HG03558 (cell line): ENCODE measurements around the gene GJB5.

ENCODE experiments used
- ATAC-seq: cut with Tn5 transposase; IDR thresholded peaks from one replicate; pipeline ENCODE4 v1.9.1; 2021; ENCODE audit warnings: moderate number of reproducible peaks; ENCODE audit not compliant: unreplicated experiment; ENCODE audit errors: extremely low read depth

The GJB5 gene

DNA sequence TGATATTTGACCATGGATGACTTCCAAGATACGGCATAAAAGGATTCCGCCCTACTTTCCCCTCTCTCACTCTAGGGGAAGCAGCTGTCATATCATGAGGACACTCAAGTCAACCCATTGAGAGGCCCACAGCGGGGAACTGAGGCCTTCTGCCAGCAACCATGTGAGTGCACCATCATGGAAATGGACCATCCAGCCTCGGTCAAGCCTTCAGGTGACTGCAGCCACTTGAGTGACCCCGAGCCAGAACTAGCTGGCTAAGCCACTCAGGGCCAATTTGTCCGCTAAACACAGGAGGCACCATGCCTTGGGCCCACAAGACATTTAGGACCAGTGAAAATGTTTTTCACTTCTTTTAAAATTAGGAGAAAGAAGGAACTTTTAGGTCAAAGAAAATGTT lies 11.1 kb upstream of the GJB5 start:
- no peak for ATAC-seq

DNA sequence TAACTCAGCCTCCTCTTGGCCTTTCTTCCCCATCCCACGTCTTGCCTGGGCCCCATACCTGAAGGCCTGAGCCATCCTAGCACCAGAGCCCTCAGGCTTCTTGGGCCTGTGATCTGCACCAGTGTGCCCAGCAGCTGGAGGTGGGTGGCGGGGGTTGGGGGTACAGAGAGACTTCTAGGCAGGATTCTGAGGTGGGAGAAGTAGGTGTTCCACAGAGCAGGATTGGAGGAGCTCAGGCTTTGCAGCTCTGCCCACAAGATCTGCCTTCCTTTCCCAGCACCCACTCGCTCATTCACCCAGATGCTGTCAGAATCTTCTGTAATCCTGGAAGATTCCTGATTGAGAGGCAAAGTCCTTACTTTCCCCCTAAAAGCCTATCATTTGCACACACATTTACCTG lies 10.0 kb upstream of the GJB5 start:
- no peak for ATAC-seq

DNA sequence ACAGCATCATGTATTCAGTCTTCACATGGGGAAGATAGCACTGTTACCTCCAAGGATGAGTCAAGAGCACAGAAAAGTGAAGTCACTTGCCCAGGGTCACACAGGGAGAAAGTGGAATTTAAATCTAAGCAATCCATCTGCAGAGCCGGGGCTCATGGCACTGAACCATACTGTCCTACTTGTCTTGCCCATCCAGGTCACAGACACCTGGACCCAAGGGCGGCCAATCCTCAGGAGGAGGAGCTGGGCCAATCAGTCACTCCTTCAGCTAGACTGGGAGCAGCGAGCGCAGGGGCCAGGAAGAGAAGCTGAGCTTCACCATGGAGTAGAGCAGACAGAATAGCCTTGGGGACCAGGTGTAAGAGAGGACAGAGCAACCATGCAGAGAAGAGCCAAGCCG lies 9.2 kb upstream of the GJB5 start:
- no peak for ATAC-seq

DNA sequence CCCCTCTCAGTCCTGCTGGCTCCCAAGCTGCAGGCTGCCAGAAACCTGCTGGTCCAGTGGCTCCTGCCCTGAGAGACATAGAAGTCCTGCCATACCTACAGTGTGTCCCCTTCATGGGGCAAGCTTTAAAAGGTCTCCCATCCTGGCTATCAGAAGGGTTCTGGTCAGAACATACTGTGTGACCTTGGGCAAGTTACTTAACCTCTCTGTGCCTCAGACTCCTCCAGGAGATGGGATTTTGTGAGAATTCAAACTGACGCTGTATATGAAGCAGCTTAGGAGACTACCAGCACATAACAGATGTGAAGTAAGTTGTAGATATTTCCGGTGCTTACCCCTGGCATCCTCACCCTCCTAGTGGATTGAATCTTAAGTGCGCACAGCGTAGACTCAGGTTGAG lies 8.7 kb upstream of the GJB5 start:
- no peak for ATAC-seq

DNA sequence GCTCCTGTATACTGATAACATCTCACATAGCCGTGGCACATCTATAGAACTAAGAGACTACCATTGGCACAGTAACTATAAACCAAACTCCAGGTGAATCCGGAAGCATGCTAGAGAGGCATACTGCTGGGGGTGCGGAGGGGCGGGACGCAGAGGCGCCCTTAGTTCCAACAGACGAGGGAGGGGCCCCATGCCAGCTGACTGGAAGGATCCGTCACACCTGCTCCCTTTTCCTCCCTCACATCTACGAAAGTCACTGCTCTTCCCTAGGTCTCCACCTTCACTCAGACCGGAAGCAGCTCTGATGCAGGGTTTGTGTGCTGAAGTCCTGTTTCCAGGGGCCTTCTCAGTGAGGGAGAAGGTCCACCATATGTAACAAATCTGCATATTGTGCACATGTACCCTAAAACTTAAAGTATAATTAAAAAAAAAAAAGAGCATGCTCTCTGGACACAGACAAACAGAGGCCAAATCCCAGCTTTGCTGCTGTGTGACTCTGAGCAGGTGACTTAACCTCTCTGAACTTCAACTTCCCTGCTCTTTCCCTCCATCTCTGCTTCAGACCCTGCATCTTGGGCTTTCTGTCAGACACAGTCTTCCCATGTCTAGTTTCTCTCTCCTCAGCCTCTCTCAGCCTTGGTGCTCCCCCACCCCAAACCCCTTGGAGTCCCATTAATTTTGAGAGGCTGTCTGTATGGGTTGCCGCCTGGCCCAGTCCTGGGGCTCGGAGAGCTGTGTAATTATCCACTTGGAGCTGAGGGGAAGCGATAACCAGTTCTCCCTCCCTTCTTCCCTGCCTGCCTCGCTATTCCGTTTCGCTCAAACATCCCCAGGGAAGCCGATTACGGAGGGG lies 7.8 kb upstream of the GJB5 start:
- no peak for ATAC-seq

DNA sequence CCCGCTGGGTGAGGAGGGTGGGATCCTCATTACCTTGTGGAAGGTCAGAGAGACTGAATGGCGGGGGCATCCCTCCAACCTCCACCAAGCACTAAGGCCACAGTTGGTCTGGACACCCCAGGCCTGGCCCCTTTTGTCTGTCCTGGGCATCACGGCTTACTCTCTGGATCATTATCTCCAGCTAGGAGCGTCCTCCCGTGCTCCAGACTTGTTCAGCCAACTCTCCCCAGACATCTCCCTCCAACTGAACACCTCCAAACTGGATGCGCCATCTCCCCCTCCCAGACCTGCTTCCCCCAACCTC lies 7.3 kb upstream of the GJB5 start:
- ATAC-seq = no peak

DNA sequence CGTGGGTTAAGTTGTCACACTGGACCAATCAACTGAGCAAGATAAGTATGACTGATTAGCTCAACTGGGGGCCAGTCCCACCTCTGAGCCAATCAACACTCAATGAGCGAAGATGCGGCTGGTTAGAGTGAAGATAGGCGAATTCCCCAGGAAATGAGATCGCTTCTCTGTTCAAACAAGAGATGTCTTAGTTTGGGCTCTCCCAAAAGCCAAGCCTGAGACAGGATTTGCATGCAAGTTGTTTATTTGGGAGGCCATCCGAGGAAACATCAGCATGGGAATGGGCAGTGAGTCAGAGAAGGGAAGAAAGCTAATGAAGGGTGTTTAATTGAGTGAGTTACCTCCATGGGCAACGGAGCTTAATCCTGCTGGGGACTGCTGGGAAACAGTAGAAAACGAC lies 4.9 kb upstream of the GJB5 start:
- ATAC-seq = no peak

DNA sequence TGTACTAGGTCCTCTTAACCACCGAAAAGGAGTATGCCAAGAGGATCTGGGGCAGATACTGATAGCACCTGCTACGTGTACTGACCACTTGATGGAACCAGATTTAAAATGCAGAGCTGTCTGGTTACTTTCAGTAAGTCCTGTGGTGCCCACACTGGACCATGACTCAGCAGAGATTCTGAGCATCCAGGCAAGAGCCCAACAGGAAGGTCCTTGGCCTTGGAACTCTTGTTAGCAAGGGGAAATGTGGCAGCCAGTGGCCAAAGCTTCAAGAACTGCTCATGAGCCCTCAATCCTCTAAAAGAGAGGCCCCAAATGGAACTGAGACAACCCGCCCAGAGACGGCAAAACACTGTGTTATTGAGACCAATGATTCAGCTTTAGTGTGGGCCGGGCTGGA lies 4.2 kb upstream of the GJB5 start:
- ATAC-seq = no peak

DNA sequence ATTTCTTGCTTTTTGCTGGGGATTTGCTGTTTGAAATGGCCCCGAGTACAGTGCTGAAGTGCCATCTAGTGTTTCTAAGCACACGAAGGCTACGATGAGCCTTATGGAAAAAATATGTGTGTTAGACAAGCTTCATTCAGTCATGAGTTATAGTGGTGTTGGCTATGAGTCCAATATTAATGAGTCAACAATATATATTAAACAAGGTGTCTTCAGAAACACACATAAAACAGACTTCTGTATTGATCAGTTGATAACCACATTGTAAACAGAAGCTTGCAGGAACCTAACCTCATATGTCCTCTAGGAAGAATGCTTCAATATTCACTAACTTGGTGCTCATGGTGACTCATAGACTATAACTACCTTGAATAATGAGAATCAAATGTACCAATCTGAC lies 1.7 kb upstream of the GJB5 start:
- ATAC-seq = no peak

DNA sequence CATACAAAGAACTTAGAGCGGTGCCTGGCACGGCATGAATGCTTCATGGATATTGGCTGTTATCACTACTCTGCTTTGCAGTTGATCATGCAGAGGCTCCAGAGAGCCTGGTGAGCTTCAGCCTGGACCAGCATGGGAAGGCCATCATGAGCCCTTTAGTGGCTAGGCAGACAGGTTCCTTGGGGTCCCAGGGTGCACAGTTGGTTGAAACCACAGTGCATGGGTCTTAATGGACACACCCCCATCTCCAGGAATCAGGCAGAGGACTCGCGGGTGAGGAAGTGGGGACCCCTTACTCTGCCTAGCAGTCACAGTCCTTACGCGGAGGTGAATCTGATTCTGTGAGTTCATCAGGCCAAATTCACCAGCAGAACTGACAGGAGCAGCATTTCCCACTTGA lies 1.1 kb downstream of the GJB5 start:
- ATAC-seq = no peak

DNA sequence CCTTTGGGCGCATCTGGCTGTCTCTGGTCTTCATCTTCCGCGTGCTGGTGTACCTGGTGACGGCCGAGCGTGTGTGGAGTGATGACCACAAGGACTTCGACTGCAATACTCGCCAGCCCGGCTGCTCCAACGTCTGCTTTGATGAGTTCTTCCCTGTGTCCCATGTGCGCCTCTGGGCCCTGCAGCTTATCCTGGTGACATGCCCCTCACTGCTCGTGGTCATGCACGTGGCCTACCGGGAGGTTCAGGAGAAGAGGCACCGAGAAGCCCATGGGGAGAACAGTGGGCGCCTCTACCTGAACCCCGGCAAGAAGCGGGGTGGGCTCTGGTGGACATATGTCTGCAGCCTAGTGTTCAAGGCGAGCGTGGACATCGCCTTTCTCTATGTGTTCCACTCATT lies 2.5 kb downstream of the GJB5 start:
- no peak for ATAC-seq

DNA sequence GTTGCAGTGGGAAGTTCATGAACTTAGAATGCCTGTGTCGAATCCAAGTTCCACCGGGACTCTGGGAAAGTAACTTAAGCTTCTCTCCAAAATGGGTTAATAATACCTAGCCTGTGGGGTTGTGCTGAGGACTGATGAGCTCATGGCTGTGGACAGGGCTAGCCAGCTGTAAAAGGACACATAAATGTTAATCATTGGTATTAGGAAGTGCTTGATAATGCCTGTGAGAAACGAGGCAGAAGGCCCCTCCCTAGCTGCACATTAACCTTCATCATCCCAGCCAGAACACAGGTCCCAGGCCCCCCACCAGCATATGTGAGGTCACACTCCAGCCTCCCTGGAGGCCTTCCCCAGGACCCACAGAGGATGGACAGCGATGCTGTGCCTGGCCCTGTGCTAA lies 3.9 kb downstream of the GJB5 start:
- no peak for ATAC-seq

DNA sequence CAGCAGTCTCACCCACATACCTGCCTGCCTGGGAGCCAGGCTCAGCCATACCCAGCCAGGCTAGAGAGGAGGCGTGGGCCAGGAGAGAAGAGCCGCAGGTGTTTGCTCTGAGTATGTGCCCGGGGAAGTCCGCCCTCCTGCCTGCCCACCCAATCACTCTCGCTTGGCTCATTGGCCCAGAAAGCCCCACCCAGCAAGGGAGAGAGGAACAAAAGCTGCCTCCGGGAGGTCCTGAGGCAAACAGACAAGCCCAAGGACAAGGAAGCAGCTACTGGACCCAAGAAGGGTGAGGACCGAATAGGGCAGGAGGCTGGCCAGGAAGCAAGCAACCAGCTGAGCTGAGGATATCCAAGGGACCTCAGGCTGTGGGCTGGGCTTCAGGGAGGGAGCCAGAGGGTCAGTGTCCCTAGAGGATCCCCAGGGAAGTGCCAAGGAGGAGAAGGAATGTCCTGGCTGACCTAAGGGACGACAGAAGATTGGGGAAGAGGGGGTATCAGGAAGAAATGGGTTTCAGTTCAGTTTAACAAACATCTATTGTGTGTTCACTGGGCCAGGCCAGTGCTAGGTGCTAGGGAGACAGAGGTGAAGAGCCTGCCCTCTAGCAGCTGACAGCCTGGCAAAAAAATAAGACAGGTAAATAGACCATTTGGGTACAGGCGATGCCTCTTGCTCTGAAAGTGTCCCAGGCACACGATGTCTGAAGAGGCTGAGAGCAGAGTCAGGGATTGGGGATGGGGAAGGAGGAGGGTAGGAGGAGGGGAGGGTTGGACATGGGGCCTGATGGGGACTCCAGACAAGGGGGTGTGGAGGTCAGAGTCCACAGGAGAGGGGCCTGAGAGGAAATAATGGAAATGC lies 4.9 kb downstream of the GJB5 start, which contains the start of gene GJB4:
Gene GJB4, plus strand, starts transcription at position 238 of the 855 bp plus-strand sequence. CDS start 1,515 bp downstream, outside the sequence.
- ATAC-seq = no peak

DNA sequence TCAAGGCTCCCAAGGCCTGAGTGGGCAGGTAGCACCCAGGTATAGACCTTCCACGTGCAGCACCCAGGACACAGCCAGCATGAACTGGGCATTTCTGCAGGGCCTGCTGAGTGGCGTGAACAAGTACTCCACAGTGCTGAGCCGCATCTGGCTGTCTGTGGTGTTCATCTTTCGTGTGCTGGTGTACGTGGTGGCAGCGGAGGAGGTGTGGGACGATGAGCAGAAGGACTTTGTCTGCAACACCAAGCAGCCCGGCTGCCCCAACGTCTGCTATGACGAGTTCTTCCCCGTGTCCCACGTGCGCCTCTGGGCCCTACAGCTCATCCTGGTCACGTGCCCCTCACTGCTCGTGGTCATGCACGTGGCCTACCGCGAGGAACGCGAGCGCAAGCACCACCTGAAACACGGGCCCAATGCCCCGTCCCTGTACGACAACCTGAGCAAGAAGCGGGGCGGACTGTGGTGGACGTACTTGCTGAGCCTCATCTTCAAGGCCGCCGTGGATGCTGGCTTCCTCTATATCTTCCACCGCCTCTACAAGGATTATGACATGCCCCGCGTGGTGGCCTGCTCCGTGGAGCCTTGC lies 6.4 kb downstream of the GJB5 start:
- no peak for ATAC-seq

DNA sequence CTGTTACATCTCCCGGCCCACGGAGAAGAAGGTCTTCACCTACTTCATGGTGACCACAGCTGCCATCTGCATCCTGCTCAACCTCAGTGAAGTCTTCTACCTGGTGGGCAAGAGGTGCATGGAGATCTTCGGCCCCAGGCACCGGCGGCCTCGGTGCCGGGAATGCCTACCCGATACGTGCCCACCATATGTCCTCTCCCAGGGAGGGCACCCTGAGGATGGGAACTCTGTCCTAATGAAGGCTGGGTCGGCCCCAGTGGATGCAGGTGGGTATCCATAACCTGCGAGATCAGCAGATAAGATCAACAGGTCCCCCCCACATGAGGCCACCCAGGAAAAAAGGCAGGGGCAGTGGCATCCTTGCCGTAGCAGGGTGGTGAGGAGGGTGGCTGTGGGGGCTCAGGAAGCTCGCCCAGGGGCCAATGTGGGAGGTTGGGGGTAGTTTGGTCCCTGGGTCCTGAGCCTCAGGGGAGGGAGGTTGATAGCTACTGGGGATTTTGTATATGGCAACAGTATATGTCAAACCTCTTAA lies 7.0 kb downstream of the GJB5 start:
- ATAC-seq = no peak

DNA sequence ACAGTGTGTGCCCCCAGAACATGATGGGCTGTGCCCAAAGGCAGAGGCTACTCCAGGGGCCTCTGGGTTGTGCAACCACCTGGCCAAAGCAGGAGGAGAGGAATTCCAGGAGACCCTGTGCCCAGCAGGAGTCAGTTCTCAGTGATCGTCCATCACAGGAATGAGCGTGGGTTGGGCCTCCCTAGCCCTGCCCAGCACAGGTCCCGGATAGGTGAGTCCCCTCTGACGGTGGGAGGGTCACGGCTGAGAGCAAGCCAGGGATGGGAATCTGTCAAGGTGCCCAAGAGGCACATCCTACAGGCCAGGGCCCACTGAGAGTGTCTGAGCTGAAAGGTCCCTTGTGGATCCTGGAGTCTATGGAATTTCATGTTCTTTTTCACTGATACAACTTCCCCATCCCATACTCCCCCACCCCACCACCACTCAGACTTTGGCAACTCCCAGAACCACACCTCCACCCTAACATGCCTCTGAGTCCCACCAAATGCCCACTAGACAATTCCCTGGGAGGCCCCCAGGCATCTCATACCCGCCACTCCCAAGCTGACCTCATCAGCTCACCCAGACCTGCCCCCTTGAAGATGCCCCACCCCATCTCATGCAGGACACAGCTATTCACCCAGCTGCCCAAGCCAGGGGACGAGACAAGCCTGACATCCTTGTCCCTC lies 7.8 kb downstream of the GJB5 start:
- ATAC-seq = no peak

DNA sequence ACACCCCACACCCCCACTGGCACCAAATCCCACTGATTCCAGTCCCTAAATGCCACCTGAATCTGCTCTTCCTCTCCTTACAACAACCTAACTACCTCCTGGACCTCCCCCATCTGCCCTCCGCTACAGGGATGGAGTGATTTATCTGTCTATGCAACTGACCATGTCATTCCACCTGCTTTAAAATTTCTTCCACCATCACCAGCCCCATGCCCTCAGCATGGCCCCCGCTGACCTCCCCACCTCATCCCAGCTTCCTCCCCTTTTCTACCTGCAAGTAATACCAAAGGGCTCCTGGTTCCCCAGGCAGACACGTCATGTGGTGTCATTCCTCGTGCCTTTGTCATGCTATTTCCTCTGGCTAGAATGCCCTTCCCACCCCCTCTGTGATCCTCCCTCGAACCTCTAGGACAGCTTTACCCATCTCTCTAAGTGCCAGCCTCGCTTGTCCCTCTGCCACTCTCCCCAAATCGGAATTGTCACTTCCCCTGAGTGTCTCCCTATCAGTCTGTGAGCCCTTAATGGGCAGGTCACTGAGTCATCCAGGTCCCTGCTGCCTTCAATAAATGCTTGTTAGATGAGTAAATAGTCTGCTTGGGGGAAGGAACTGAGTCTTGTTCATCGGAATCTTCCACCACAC lies 8.4 kb downstream of the GJB5 start:
- ATAC-seq = no peak

DNA sequence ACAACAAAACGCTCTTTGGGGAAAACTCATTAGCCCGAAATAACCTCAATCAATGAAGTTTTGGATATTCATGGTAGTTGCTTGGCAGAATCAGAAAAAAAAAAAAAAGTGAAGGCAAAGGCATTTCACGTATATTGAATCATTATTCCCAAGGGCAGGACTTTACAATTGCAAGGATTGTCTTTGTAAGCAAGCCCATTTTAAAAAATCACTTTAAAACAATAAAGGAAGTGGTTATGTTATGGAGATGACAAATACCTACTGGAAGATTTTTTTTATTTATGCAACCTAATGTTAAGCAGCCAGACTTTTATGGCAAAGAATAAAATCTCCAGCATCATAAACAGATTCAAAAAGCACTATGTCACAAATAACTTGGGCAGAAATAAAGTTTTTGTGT lies 14.0 kb downstream of the GJB5 start:
- no peak for ATAC-seq

DNA sequence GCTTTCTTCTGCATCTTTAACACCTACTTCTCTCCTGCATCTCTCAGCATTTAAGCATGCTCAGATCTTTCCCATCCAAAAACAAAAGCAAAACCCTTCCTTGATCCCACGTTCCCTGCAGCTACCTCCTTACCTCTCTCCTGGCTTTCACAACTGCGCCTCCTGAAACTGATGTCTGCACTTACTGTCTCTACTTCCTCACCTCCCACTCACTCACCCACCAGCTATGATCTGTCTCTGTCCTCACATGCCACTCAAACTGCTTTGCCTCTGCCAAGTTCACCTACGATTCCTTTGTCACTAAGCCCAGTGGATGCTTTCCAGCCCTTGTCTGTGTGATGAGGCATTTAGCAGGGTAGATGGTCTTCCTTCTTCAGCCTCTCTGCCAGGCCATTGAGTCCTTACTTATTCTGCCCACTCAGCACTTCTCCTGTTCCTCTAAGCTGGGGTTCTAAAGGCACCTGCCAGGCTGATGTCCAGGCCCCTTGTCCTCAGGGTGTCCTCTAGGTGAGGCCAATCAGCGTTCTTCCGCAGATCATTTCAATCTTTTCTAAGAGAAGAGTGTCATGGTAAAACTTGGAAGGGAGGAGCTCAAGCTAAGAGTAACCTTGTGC lies 16.2 kb downstream of the GJB5 start:
- ATAC-seq = no peak
